Osteocyte (in vitro differentiated cells): ENCODE results near the gene CHST3. TPM values are rescaled to one million over a fixed set of nuclear protein-coding genes. Genes with fewer than 3 reads are reported as not detected.
A peak's percentile ranks its signal among the peaks of the same experiment; 100 is the strongest.

ENCODE experiments used
- DNase-seq: peaks from one replicate; pipeline ENCODE4 v3.0.0; 2021; ENCODE audit warnings: mixed read lengths; ENCODE audit not compliant: unreplicated experiment; ENCODE audit errors: extremely low spot score
- H3K27ac Mint-ChIP-seq: one replicate; pipeline ENCODE4 v1.8.0; 2021; ENCODE audit warnings: mild to moderate bottlenecking, mixed read lengths; ENCODE audit not compliant: unreplicated experiment
- H3K27me3 Mint-ChIP-seq: one replicate; pipeline ENCODE4 v1.8.0; 2021; ENCODE audit warnings: mixed read lengths; ENCODE audit not compliant: unreplicated experiment
- H3K36me3 Mint-ChIP-seq: one replicate; pipeline ENCODE4 v1.8.0; 2021; ENCODE audit warnings: mixed read lengths; ENCODE audit not compliant: unreplicated experiment
- H3K4me1 Mint-ChIP-seq: one replicate; pipeline ENCODE4 v1.8.0; 2021; ENCODE audit warnings: mixed read lengths; ENCODE audit not compliant: unreplicated experiment
- H3K4me3 Mint-ChIP-seq: one replicate; pipeline ENCODE4 v1.8.0; 2021; ENCODE audit warnings: mild to moderate bottlenecking, moderate library complexity, mixed read lengths; ENCODE audit not compliant: unreplicated experiment
- H3K9me3 Mint-ChIP-seq: one replicate; pipeline ENCODE4 v1.8.0; 2021; ENCODE audit warnings: mixed read lengths; ENCODE audit not compliant: unreplicated experiment
- CTCF ChIP-seq: fragments of 200-600 bp; sonication (generic); IDR thresholded peaks from 2 replicates; pipeline ENCODE4 v1.5.0; 2021; ENCODE audit warnings: antibody characterized with exemption, mild to moderate bottlenecking, moderate library complexity
- total RNA-seq: library from RNA; stranded (reverse); gene quantifications from 2 replicates; pipeline ENCODE4 v1.2.1, GENCODE V29; 2021

The CHST3 gene
- total RNA-seq, 1 donor from 2014 or later = 35.0 TPM

GRCh38 chr10:72045586-72045985 is 81.4 kb downstream of the CHST3 start:
- no peak overlapping the region for H3K27ac Mint-ChIP-seq
- no peaks in the 10 kb centered on the region for H3K36me3 Mint-ChIP-seq
- peaks cover 6% of the 10 kb centered on the region for H3K9me3 Mint-ChIP-seq
- H3K4me3 Mint-ChIP-seq = no peak overlapping the region
- DNase-seq = no peak
- peaks cover 20% of the 10 kb centered on the region for H3K4me1 Mint-ChIP-seq
- H3K27me3 Mint-ChIP-seq = no peaks in the 10 kb centered on the region
- TF ChIP-seq CTCF = no peak

GRCh38 chr10:72048450-72049124 is 84.4 kb downstream of the CHST3 start:
- Mint-ChIP-seq H3K27me3 (no peaks in the 10 kb centered on the region), H3K9me3 (peaks cover 6% of the 10 kb centered on the region), H3K4me3 (no peak overlapping the region), H3K36me3 (no peaks in the 10 kb centered on the region), H3K27ac (peak overlapping the region; percentile 60), H3K4me1 (peaks cover 12% of the 10 kb centered on the region)
- DNase-seq = peak; percentile 95
- peak; percentile 100 for TF ChIP-seq CTCF

- Mint-ChIP-seq H3K36me3 (no peaks in the 10 kb centered on the region), H3K9me3 (peaks cover 6% of the 10 kb centered on the region)
- DNase-seq = no peak
These were observed 85.3 kb downstream of the CHST3 start for GRCh38 chr10:72049472-72049871.

GRCh38 chr10:72049969-72050781 is 86.0 kb downstream of the CHST3 start:
- Mint-ChIP-seq H3K9me3 (peaks cover 6% of the 10 kb centered on the region), H3K4me1 (peaks cover 8% of the 10 kb centered on the region), H3K36me3 (no peaks in the 10 kb centered on the region), H3K27me3 (no peaks in the 10 kb centered on the region), H3K4me3 (no peak overlapping the region), H3K27ac (no peak overlapping the region)
- DNase-seq = no peak
- no peak for TF ChIP-seq CTCF

More at GRCh38 chr10:72049472-72049871, 85.3 kb downstream of the CHST3 start:
- H3K4me1 Mint-ChIP-seq = peaks cover 12% of the 10 kb centered on the region
- TF ChIP-seq CTCF = no peak
- no peak overlapping the region for H3K27ac Mint-ChIP-seq
- H3K4me3 Mint-ChIP-seq = no peak overlapping the region
- H3K27me3 Mint-ChIP-seq = no peaks in the 10 kb centered on the region

GRCh38 chr10:72050873-72051272 is 86.7 kb downstream of the CHST3 start:
- no peaks in the 10 kb centered on the region for H3K36me3 Mint-ChIP-seq
- peaks cover 8% of the 10 kb centered on the region for H3K4me1 Mint-ChIP-seq
- TF ChIP-seq CTCF = no peak
- no peaks in the 10 kb centered on the region for H3K27me3 Mint-ChIP-seq
- DNase-seq = no peak
- no peak overlapping the region for H3K4me3 Mint-ChIP-seq
- no peak overlapping the region for H3K27ac Mint-ChIP-seq
- peaks cover 6% of the 10 kb centered on the region for H3K9me3 Mint-ChIP-seq
